Renal cortex interstitium (tissue), 15 donors: ENCODE results near the gene NFKBIB. TPM values are rescaled to one million over a fixed set of nuclear protein-coding genes. Genes with fewer than 3 reads are reported as not detected.
"Not testable (repeated sequence)": the region's sequence is repeated elsewhere in the genome, so short reads cannot be mapped to it uniquely, and the experiment has no call there.

ENCODE experiments used
- DNase-seq, 11 donors: peaks; one replicate each; pipeline ENCODE4 v3.0.0-alpha.2; 2013; ENCODE audit warnings: low read depth in 9 of 11, low spot score in 4 of 11; ENCODE audit errors: extremely low read depth in 1 of 11
- long read RNA-seq, 16 experiments: transcript quantifications; one replicate each; lab custom pipeline, GENCODE V29; 2026
- polyA plus RNA-seq, 3 donors: library from polyadenylated mRNA; unstranded; fragments of 120-200 nt; gene quantifications; one replicate each; pipeline ENCODE4 v1.2.1, GENCODE V29; 2013; ENCODE audit not compliant: insufficient read length in 3 of 3

NFKBIB gene, protein sequence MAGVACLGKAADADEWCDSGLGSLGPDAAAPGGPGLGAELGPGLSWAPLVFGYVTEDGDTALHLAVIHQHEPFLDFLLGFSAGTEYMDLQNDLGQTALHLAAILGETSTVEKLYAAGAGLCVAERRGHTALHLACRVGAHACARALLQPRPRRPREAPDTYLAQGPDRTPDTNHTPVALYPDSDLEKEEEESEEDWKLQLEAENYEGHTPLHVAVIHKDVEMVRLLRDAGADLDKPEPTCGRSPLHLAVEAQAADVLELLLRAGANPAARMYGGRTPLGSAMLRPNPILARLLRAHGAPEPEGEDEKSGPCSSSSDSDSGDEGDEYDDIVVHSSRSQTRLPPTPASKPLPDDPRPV
- polyA plus RNA-seq = 10 to 100 TPM in 2 of 3 donors, 1 to 10 TPM in 1; 6.4 to 11.0 (median 10.4) TPM
- long read RNA-seq, donor 1, partial matches to known transcripts = 0 of 3 reads
- long read RNA-seq, donor 1, other reads (novel, unspliced or antisense) = 0 of 3 reads
- long read RNA-seq, donor 2, partial matches to known transcripts = 0 of 3 reads
- long read RNA-seq, donor 2, other reads (novel, unspliced or antisense) = 0 of 3 reads
- long read RNA-seq, donor 3, transcript NFKBIB-204 (5 exons, 1,929 nt) = major isoform, 6 of 10 reads
- long read RNA-seq, donor 3, partial matches to known transcripts = 0 of 10 reads
- long read RNA-seq, donor 3, other reads (novel, unspliced or antisense) = 0 of 10 reads
- long read RNA-seq, donor 4, partial matches to known transcripts = 0 of 3 reads
- long read RNA-seq, donor 4, other reads (novel, unspliced or antisense) = 0 of 3 reads
- long read RNA-seq, donor 5, partial matches to known transcripts = 0 of 5 reads
- long read RNA-seq, donor 5, other reads (novel, unspliced or antisense) = 0 of 5 reads
- long read RNA-seq, donor 6, partial matches to known transcripts = 0 of 2 reads
- long read RNA-seq, donor 6, other reads (novel, unspliced or antisense) = 0 of 2 reads
- long read RNA-seq, donor 7, transcript NFKBIB-201 (6 exons, 1,159 nt) = major isoform, 6 of 9 reads
- long read RNA-seq, donor 7, partial matches to known transcripts = 0 of 9 reads
- long read RNA-seq, donor 7, other reads (novel, unspliced or antisense) = 0 of 9 reads
- long read RNA-seq, donor 8, transcript NFKBIB-204 (5 exons, 1,929 nt) = major isoform, 5 of 7 reads
- long read RNA-seq, donor 8, partial matches to known transcripts = 0 of 7 reads
- long read RNA-seq, donor 8, other reads (novel, unspliced or antisense) = 0 of 7 reads
- long read RNA-seq, donor 9, transcript NFKBIB-201 (6 exons, 1,159 nt) = major isoform, 5 of 5 reads
- long read RNA-seq, donor 9, partial matches to known transcripts = 0 of 5 reads
- long read RNA-seq, donor 9, other reads (novel, unspliced or antisense) = 0 of 5 reads
- long read RNA-seq, donor 10, partial matches to known transcripts = 0 of 2 reads
- long read RNA-seq, donor 10, other reads (novel, unspliced or antisense) = 0 of 2 reads
- long read RNA-seq, donor 11, partial matches to known transcripts = 0 of 5 reads
- long read RNA-seq, donor 11, other reads (novel, unspliced or antisense) = 0 of 5 reads
- long read RNA-seq, donor 12, partial matches to known transcripts = 0 of 6 reads
- long read RNA-seq, donor 12, other reads (novel, unspliced or antisense) = 6 of 6 reads
- long read RNA-seq, donor 13, partial matches to known transcripts = 0 of 4 reads
- long read RNA-seq, donor 13, other reads (novel, unspliced or antisense) = 0 of 4 reads
- long read RNA-seq, donor 14, partial matches to known transcripts = 0 of 1 reads
- long read RNA-seq, donor 14, other reads (novel, unspliced or antisense) = 0 of 1 reads
- long read RNA-seq, donor 15, partial matches to known transcripts = 0 of 1 reads
- long read RNA-seq, donor 15, other reads (novel, unspliced or antisense) = 0 of 1 reads
- long read RNA-seq, donor 16, transcript NFKBIB-201 (6 exons, 1,159 nt) = minor isoform, 7 of 44 reads
- long read RNA-seq, donor 16, transcript NFKBIB-204 (5 exons, 1,929 nt) = major isoform, 9 of 44 reads
- long read RNA-seq, donor 16, partial matches to known transcripts = 10 of 44 reads
- long read RNA-seq, donor 16, other reads (novel, unspliced or antisense) = 17 of 44 reads

GRCh38 chr19:38899447-38900201 lies at the start of gene NFKBIB, which contains the start of gene SIRT2:
Gene NFKBIB, plus strand, starts transcription at chr19:38899969. Its CDS starts 64 bp downstream, at chr19:38900033.
Gene SIRT2, minus strand, starts transcription at chr19:38899618. Its CDS starts 97 bp downstream, at chr19:38899521.
- peak; percentile 99 to 100 (median 100) for DNase-seq

GRCh38 chr19:38850436-38850975 lies 49.3 kb upstream of the NFKBIB start:
- DNase-seq = peak in 5 of 11 donors; percentile 100

GRCh38 chr19:38850976-38851621 lies 48.7 kb upstream of the NFKBIB start:
- DNase-seq = no peak

DNA sequence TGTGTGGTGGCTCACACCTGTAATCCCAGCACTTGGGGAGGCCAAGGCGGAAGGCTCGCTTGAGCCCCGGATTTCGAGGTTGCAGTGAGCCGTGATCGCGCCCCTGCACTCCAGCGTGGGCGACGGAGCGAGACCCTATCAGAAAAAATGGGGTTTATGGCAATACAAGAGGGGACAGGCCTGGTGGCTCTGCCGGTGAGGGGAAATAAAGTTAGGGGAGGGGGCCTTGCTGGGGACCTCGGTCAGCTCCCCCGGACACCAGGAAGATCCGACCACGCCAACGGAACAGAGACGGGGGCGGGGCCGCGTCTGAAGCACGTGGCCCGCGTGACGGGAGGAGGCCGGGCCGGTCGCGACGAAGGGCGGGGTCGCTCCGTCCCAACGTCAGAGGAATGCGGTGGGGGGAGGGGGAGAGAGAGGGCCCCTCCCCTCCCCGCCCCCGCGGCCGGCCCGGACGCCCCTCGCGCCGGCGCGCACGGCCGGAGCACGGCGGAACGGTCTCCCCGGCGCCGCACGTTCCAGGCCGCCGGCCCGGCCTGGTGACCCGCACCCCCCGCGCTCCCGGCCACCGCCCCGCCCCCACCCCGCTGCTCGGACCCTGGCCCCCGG lies 48.0 kb upstream of the NFKBIB start:
- peak in 10 of 11 donors; percentile 78 to 94 (median 90) for DNase-seq

GRCh38 chr19:38852231-38853044 lies 47.3 kb upstream of the NFKBIB start:
- DNase-seq = no peak

DNA sequence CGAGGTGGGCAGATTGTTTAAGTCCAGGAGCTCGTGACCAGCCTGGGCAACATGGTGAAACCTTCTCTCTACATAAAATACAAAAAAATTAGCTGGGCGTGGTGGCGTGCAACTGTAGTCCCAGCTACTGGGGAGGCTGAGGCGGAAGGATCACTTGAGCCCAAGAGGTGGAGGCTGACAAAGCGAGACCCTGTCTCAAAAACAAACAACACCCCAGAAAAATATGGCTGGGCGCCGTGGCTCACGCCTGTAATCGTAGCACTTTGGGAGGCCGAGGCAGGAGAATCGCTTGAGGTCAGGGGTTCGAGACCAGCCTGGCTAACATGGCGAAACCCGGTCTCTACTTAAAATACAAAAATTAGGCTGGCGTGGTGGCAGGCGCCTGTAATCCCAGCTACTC lies 46.6 kb upstream of the NFKBIB start:
- DNase-seq = no peak

DNA sequence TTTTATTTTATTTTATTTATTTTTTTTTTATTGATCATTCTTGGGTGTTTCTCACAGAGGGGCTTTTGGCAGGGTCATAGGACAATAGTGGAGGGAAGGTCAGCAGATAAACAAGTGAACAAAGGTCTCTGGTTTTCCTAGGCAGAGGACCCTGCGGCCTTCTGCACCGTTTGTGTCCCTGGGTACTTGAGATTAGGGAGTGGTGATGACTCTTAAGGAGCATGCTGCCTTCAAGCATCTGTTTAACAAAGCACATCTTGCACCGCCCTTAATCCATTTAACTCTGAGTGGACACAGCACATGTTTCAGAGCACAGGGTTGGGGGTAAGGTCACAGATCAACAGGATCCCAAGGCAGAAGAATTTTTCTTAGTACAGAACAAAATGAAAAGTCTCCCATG lies 44.8 kb upstream of the NFKBIB start:
- DNase-seq = not testable (repeated sequence)

- not testable (repeated sequence) for DNase-seq
Observed at GRCh38 chr19:38855751-38856150, 44.0 kb upstream of the NFKBIB start.

DNA sequence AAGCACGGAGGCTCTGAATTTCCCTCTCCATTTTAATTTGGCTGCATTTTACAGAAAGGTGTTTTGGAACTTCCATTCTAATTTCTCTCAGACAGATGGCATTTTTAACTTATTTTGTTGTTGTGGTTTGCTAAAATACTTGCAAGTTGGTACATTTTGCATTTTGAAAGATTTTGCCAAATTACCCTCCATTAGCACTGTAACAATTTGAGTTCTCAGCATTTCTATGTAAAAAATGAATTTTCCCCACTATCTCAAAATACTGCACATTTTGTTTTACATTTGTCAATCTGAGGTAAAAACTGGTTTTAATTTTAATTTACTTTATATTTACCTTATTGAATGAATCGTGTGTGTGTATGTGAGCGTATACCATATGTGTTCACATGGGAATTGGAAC lies 43.0 kb upstream of the NFKBIB start:
- no peak for DNase-seq

DNA sequence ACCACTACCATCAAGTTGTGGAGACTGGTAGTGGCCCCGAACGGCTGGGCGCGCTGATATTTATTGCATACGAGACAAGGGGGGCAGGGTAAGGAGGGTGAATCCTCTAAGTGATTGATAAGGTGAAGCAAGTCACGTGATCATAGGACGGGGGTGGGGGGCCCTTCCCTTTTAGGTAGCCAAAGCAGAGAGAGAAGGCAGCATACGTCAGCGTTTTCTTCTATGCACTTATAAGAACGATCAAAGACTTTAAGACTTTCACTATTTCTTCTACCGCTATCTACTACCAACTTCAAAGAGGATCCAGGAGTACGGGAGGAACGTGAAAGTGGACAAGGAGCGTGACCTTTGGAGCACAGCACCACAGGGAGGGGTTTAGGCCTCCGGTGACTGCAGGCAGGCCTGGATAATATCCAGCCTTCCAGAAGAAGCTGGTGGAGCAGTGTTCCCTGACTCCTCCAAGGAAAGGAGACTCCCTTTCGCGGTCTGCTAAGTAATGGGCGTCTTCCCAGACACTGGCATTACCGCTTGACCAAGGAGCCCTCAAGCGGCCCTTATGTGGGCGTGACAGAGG lies 40.1 kb upstream of the NFKBIB start:
- not testable (repeated sequence) for DNase-seq

- DNase-seq = no peak
Observed at GRCh38 chr19:38861368-38861767, 38.4 kb upstream of the NFKBIB start.

DNA sequence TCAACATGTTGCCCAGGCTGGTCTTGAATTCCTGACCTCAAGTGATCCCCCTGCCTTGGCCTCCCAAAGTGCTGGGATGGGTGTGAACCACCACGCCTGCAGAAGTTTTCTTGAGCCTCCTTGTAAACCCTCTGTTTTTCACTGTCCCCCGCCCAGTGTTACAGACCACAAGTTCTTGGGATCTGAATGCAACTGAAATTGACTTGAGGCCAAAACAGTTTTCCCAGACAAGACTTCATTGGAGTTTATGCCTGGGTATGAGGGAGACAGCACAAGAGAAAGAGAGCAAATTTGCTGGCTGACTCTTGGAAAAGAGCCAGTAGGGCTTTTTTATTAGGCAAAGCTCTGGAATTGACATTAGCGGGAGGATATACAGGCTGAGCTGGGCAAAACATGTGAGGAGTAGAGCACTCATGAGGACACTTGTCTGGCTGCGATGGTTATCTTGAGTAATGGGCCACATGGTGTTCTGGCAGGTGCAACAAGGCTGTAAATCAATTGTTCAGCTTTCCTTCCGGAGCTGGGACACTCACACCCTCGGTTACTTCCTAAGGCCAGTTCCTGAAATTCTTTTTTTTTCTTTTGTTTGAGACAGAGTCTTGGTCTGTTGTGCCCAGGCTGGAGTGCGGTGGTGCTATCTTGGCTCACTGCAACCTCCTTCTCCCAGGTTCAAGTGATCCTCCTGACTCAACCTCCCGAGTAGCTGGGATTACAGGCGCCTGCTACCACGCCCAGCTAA lies 37.3 kb upstream of the NFKBIB start:
- DNase-seq = no peak

DNA sequence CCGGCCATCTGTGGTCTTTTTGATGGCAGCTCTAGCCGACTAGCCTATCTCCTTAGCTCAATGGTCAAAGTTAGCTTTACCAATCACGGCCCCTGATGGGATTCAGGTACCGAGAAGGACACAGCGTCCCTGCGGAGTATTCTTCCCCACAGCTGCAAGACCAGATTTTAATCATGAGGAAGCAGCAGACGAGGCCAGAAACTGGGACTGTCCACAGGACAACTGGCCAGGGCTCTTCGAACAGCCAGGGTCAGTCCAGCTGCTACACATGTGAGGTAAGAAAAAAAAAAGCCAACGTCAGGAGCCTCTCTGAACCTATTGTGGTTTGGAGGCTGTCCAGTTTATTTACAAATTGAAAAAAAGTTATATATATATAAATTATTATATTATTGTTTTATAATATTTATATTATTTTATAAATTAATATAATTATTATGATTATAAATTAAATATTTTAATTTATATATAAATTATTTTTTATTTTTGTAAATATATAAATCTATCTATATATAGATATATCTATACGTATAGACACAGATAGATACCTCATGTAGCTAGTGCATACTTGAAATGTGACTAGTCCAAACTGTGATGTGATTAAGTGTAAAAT lies 32.5 kb upstream of the NFKBIB start:
- DNase-seq = no peak
